GM19239 (cell line): ENCODE results near the gene TMEM200B.
"Not testable (repeated sequence)": the region's sequence is repeated elsewhere in the genome, so short reads cannot be mapped to it uniquely, and the experiment has no call there.

Experiments
- DNase-seq: peaks from one replicate; pipeline ENCODE4 v3.0.0; 2011; ENCODE audit warnings: low spot score; ENCODE audit not compliant: insufficient read length
- FAIRE-seq: peaks from 2 replicates; lab custom pipeline; 2011; peaks lifted over from hg19 to GRCh38; lab: Jason Lieb, UNC

The TMEM200B gene

DNA sequence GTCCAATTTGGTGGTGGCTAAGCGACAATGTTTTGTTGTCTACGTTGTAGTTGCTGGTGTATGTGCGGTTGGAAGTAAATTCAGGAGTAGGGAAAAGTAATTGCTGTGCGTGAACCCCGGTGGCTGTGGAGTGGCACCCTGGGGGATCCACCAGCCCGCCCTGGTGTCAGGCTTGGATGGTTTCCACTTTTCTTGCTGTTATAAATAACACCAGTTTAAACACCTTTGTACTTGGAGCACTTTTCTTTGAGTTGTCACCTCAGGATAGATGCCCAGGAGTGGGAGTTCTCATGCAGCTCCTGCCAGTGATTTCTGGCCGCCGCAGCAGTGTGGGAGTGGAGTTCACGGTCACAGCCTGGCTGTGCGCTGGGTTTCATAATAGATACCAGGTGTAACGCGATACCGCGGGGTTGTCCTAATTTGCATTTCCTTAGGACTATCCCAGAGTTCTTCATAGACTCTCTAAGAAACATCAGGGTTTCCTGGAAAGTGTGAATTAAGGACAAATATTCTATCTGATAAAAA lies 12.8 kb upstream of the TMEM200B start:
- no peak for FAIRE-seq
- no peak for DNase-seq

DNA sequence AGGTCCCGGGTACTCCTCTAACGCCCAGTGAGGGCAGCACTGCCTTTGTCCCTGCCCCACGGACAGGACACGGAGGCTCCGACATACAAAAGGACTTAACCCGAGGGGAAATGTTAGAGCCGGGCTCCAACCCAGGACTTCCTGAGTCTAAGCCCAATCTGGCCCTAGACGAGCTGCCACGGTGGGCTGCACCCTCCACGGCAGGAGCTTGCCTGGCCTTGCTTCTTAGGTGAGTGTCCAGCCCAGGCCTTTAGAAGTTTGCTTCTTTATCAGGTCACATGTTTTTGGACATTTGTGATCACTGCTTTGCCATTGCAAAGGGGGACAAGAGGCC lies 11.0 kb upstream of the TMEM200B start:
- DNase-seq, result no peak
- FAIRE-seq, result no peak

GRCh38 chr1:29133861-29134694 lies 10.4 kb upstream of the TMEM200B start:
- FAIRE-seq, result no peak
- no peak for DNase-seq

- not testable (repeated sequence) for FAIRE-seq, DNase-seq
Observed at GRCh38 chr1:29131056-29131455, 7.4 kb upstream of the TMEM200B start.

DNA sequence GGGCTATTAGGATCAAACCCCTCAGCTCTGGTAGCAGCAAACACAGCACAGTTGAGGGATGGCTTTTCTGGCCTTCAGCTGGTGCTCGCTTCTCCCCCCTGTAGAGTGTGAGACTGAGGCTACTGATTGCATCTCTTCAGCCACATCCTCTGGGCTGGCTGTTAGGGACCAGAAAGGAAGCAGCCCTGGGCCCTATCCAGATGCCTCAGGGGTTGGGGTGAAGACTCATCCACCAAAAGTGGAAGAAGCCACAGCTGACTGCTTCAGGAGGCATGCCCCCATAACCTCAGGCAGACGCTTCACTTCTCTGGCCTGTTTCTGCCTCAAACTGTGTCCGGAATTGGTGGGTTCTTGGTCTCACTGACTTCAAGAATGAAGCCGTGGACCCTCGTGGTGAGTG lies 6.2 kb upstream of the TMEM200B start:
- no peak for DNase-seq
- FAIRE-seq, result no peak

DNA sequence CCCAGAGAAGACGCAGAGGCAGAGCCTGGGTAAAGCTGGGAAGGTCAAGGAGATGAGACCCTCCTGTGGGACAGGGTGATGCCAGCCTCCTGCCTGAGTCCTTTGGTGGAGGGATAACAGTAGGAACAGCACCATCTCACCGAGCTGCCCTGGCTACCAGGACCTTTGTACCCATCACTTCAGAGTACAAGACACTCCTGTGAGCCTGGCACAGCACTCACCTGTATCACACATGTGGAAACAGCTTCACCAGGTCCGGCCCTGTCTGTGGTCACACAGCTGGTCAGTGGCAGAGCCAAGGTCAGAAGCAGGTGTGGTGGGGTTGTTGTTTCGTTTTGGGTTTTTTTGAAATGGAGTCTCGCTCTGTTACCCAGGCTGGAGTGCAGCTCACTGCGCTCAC lies 5.0 kb upstream of the TMEM200B start:
- FAIRE-seq (no peak), DNase-seq (no peak)

GRCh38 chr1:29126198-29126597 lies 2.5 kb upstream of the TMEM200B start:
- FAIRE-seq (no peak), DNase-seq (no peak)

DNA sequence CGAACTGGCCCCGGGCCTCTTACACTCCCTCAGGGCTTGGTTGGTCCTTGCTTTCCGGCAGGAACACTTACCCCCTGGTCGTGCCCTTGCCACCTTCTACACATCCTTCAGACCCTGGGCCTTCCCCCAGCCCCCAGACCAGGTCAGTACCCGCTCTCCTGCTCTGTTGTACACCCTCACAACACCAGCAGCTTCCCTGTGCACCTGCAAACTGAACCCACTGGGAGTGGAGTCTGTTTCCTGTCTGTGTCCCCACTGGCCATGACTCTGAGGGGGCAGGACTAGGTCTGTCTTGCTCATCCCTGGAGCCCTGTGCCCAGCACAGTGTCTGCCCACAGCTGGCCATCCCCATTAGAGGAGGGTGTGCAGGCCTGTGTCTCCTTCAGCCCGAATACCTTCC lies 2.1 kb upstream of the TMEM200B start:
- DNase-seq (no peak), FAIRE-seq (no peak)

DNA sequence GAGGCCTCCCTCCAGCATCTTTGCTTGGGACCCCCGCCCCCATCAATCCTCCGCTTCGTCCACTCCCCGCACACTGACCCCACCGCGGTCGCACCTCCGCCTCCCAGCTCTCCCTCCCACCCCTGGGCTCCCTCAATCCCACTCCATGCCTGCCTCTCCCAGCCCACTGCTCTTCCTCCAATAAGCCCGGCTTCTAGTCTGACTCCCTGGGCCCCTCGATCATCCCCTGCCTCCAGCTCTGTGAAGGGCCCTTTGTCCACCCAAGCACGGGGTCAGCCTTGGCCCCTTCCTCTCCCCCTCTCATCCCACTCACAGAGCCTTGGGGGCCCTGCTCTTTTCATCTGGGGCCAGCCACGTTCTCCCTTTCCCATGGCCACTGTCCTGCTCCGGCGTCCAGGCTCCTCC lies 1.5 kb upstream of the TMEM200B start:
- FAIRE-seq, result no peak

DNA sequence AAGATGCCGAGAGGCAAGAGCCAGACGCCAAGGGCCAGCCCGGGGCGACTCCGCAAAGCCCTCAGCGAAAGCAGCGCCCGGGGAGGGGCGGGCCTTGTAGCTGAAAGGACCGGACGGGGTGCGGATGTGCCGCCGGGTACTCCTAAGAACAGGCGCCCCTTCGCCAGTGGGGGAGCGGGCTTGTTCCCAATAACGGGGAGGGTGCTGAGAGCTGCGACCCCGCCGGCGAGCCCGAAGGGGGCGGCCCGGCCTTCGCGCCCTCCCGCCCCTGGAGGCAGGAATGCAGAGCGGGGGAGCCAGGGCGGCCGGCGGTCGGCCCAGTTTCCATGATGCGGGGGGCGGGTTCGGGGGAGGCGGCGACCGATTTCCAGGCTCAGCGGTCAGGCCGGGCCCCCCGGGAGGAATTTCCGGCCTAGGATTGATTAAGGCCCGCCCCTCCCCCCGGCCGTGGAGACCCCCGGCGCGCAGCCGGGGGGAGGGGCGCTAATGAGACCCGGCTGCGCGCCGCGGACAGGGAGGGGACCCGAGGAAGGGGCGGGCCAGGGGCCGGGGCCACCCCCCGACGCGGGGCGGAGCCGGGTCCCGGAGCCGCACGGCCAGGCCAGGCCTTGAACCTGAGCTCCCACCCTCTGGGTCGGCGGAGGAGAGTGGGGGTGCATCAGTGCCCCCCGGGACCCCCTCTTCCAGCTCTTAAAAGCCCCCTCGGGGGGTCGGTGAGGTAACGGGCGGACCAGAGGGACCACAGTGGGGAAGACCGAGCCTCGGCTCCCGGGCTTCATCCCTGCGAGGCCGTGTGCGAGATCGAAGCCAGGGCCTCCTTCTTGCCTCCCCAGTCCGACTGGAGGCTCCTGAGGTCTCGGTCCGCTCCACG lies 898 bp upstream of the TMEM200B start:
- no peak for FAIRE-seq
- DNase-seq, result peak; percentile 81

More for the DNA sequence above, 1.5 kb upstream of the TMEM200B start:
- DNase-seq, result no peak

DNA sequence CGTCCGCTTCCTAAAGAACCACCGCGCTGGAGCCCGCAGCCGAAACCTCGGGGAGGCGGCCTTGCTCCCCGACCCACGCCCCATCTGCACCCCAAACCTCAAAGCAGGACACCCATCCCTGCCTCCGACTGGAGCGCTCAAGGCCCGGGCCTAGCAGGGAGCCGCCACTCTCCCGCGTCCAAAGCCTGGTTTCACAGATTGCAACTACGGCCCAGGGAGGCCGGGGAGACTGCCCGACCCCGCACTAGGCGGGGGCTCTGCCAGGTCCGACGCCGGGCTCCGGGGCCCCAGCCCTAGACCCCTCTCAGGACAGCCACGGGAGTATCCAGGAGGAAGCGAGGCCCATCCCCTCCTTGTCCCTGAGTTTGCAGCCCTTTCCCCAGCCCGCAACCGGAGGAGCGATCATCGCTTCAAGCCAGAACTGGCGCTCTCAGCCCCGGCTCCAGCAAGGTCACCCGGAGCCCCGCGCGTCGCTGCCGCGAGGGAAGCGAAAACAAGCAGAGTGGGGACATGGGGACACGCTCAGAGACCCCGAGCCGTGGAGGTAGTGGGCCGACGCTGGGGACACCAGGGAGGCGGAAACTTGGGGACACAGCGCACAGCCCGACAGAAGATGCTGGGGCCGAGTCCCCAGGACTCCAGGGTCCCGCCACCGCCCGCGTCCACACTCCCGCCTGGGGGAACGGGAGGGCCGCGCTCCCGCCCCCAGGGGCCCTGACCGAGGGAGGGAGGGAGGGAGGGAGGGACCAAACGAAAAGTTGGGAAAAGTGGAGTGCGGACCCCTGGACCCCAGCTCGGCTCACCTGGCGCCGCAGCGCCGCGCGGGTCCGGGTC lies 433 bp downstream of the TMEM200B start:
- DNase-seq (no peak), FAIRE-seq (no peak)

- no peak for DNase-seq
- FAIRE-seq, result no peak
Observed at GRCh38 chr1:29122682-29123052, 1.0 kb downstream of the TMEM200B start.

DNA sequence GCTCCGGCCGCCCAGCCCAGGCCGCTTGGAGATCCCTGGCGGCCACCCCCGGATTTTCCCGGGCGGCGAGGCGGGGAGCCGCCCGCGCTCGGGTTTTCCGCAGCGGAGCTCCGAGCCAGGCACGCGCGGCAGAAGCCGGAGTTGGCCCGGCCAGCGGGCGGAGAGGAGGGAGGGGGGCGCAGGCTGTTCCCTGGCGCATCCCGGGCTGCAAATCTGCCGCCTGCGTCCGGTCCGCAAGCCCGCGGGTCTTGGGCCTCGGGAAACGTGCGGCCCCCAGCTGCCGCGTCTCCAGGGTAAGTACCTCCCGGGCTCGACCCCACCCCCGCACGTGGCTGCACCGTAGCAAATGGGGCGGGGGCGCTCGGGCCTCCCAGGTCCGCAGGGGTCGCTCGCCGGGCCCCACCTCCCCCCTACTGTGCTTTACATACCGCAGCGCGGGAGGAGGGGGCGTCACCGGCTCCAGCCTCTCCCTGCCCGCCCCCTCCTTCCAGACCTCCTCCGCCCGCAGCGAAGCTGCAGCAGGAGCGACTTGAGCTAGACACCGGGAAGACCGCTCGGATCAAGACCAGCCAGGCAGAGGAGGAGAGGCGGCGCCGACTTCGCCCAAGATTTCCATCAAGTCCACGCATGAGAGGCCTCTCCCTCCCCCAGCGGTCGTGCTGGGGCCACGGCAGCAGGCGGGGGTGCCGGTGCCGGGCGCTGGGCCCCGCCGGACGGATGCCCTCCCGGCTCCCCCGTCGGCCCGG lies 1.6 kb downstream of the TMEM200B start:
- DNase-seq, result no peak
- FAIRE-seq, result no peak

DNA sequence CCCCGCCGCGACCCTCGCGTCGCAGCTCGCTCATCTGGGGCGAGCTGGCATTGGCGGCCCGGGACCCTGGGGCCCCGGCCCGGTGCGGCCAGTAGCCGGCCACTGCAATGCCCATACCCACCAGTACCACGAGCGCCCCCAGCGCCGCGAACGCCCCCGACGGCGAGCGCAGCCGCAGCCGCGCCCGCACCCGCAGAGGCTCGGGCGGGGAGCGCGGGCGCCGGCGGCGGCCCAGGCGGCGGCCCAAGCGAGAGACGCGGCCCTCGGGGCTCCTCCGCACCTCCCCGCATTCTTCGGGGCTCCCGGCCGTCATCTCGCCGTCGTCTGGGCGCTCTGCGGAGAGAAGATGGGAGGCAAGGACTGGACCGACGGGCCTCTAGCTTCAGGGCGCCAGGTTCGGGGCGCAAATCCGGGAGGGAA lies 2.2 kb downstream of the TMEM200B start:
- FAIRE-seq (no peak), DNase-seq (no peak)

DNA sequence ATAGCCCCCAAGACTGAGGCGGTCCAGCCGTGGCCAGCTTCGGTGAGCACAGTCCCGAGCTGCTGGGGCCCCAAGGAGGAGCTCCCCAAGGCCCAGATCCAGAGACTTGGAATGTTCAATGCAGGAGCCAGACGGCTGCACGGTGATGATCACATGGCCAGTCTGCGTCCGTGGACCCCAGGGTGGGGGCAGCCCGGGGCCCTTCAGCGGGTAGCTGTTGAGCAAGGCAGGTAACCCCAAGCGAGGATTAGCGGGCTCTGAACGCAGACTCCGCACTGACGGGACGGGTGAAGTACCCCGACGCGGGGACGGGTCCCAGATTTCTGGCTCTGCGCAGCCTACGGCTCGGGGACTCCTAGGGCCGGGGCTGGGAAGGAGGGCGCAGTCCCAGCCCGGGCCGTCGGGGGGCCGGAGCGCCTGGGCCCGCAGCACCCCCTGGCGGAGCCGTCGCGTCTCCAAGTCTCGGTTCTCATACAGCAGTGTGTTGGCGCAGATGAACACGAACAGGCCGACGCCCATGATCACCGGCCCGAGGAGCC lies 2.7 kb downstream of the TMEM200B start:
- FAIRE-seq, result no peak
- peak; percentile 83 for DNase-seq

GRCh38 chr1:29120367-29120766 lies 3.3 kb downstream of the TMEM200B start:
- FAIRE-seq (no peak), DNase-seq (no peak)

DNA sequence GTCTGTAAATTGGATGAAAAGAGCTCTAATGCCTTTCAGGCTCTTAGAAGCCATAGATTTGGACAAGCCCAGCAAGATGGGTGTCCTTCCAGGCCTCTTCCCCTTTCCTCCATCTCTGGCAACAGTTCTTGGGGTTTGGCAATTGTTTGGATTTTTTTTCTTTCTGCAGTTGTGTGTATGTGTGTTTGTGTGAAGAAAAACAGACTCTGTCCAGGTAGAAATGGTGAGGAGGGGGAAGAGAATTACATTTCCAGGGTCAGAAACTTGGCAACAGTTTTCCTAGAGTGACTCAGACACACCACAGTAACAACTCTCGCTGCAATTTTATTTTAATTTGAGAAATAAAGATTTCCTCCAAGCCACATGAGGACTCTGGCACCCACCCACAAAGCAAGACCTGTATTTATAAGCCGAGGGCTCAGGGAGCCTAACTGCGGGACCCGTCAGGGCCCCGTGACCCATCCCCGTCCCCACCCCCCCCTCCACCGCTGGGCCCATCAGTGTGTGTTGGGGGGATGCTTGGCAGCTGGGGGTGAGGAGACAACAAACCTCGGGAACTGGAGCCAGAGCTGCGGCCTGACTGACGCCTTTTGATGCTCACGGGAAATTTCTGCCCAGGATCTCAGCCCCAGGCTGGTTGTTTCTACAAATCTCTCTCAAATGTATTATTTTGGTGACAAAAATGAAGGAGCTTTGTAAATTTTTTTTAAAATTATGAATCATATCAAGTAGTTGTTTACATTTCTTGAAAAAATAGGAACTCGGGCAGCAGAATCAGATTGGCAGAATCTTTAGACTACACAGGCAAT lies 4.4 kb downstream of the TMEM200B start:
- DNase-seq, result no peak
- no peak for FAIRE-seq

DNA sequence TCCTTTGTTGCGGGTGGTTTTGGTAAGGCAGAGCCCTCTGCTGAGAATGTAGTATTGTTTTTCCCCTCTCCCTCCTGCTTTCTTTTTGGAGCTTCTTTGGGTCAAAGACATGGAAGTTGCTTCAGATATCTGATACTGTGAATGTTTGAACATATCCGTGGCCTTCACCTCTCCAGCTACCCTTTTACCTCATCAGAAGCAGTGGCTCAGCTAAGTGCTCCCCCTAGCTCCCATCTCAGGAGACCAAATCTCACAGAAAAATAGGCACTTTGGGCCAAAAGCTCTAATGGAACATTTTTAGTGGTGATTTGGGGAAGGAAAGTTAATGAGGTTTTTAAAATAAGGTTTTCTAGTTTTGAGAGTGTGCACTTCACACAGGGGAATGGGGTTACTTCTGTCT lies 6.3 kb downstream of the TMEM200B start:
- no peak for DNase-seq
- FAIRE-seq, result no peak

DNA sequence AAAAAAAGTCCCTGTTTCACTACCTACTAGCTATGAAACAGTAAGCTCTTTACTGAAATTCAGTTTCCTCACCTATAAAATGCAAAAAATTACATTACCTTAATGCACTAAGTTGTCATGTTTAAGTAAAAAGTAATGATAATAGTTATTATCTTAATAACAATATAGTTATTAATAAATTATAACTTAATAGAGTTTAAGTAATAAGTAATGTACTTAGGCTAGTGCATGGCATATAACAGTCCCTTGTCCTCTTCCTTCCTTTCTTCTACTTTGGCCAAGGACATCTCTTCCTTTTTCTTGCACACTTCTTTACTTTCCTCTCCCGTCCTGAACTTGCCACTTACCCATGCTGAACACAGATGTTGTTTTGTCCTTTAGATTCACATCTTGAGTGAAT lies 9.0 kb downstream of the TMEM200B start:
- DNase-seq (no peak), FAIRE-seq (no peak)
